ENCODE measurements around the gene EEPD1.

GRCh38 chr7:36317276-36317675 lies 164.2 kb downstream of the EEPD1 start:
- TF ChIP-seq KLF10 (tag by site-specific recombination; IDR thresholded peaks at IDR 0.05), result no peak
- no peak for TF ChIP-seq ZNF121 (tag by site-specific recombination; IDR thresholded peaks at IDR 0.05)
- TF ChIP-seq, protein P1, sequence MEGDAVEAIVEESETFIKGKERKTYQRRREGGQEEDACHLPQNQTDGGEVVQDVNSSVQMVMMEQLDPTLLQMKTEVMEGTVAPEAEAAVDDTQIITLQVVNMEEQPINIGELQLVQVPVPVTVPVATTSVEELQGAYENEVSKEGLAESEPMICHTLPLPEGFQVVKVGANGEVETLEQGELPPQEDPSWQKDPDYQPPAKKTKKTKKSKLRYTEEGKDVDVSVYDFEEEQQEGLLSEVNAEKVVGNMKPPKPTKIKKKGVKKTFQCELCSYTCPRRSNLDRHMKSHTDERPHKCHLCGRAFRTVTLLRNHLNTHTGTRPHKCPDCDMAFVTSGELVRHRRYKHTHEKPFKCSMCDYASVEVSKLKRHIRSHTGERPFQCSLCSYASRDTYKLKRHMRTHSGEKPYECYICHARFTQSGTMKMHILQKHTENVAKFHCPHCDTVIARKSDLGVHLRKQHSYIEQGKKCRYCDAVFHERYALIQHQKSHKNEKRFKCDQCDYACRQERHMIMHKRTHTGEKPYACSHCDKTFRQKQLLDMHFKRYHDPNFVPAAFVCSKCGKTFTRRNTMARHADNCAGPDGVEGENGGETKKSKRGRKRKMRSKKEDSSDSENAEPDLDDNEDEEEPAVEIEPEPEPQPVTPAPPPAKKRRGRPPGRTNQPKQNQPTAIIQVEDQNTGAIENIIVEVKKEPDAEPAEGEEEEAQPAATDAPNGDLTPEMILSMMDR (tag by site-specific recombination; IDR thresholded peaks at IDR 0.05), result no peak
- no peak for TF ChIP-seq ZNF112 (tag by site-specific recombination; IDR thresholded peaks at IDR 0.05)
- no peak for TF ChIP-seq ZNF138 (tag by site-specific recombination; IDR thresholded peaks at IDR 0.05; ENCODE audit: borderline replicate concordance)
- TF ChIP-seq ZNF792 (tag by site-specific recombination; IDR thresholded peaks at IDR 0.05), result no peak
- TF ChIP-seq ZNF549 (tag by site-specific recombination; IDR thresholded peaks at IDR 0.05), result no peak
- TF ChIP-seq ZNF174 (tag by site-specific recombination; IDR thresholded peaks at IDR 0.05), result no peak
- TF ChIP-seq ZNF426 (tag by site-specific recombination; IDR thresholded peaks at IDR 0.05), result no peak
- TF ChIP-seq SP2 (tag by site-specific recombination; IDR thresholded peaks at IDR 0.05), result no peak
- TF ChIP-seq ZFP37 (tag by site-specific recombination; IDR thresholded peaks at IDR 0.05), result no peak
- no peak for TF ChIP-seq ZNF223 (tag by site-specific recombination; IDR thresholded peaks at IDR 0.05)
- TF ChIP-seq ZNF266 (tag by site-specific recombination; IDR thresholded peaks at IDR 0.05; ENCODE audit: low read depth), result no peak
